Stimulated activated CD4-positive, alpha-beta T cell treated with anti-CD3 and anti-CD28 coated beads, TNF-alpha, amount 100 ng/mL, for 48 hours (primary cell): ENCODE results near the gene EXOC3L4.
"Not testable (repeated sequence)": the region's sequence is repeated elsewhere in the genome, so short reads cannot be mapped to it uniquely, and the experiment has no call there.

Experiments used
- DNase-seq, 3 donors: peaks; one replicate each; pipeline ENCODE4 v3.0.0-alpha.2; 2020; ENCODE audit warnings: low read depth in 3 of 3

Gene EXOC3L4

DNA sequence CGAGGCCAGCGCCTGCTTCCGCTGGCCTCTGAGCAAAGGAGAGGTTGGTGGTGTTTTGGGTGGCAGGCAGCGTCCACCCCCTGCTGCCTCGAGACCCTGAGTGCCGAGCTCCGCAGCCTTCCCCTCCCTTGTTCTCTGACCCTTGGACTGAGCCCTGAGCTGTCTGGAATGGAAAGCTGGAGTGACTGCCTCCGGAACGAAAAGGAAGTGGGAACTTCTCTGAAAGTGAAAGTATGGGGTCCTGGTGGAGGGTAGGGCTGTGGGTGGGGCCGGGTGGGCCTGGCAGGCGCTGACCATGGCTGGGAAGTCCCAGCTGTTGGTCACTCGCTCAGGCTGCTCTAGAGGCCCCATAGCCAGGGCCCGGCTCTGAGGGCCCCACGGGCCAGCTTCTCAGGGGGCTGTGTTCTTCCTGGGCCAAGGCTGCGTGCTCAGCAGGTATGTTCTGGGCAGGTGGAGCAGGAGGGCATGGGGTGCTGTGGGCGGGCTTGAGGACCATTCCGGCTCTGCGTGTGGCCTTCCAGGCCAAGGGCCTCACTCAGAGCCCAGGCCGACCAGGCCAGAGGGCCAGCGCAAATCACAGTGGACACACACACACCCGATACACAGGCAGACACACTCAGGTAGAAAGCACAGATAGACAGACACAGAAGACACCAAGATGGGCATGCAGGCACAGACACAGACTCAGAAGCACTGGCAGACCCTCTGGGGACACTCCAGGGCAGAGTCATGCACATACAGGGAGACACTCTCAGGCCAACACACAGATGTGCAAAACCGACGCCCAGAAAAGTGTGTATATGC is at the start of gene EXOC3L4:
Gene EXOC3L4 (plus strand): TSS at position 320 of the 804 bp plus-strand sequence. CDS start 5,495 bp downstream, outside the sequence.
- DNase-seq = no peak

DNA sequence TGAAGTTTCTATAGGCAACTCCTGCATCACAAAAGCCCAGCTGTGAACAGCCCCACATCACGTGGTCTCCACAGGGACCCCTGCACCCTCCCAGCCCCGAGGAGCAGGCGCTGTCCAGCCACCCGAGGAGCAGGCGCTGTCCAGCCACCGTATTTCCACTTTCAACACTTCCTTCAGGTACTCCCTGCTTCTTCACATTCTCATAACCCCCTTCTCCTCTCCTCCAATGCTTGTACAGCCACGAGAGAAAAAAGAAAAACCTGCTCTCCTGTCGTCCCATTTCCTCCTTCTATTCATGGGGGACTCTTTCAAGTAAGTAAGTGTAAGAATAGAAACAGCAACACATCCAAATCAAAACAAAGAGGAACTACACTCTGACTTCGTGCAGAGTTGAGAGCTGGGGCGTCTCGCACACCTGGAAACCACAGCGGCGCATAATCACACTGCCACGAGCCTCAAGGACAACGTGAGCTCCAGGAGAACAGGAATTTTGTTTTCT is 49.1 kb upstream of the EXOC3L4 start:
- DNase-seq = no peak

DNA sequence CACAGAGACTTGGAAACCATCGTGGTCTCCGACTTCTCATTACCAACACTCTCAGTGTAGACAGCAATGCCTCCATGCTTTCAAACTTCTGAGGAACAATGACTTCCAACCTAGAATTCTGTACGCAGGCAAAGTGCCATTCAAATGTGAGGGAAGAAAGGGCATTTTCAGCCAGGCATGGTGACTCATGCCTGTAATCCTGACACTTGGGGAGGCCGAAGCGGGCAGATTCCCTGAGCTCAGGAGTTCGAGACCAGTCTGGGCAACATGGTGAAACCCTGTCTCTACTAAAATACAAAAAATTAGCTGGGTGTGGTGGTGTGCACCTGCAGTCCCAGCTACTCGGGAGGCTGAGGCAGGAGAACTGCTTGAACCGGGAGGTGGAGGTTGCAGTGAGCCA is 47.1 kb upstream of the EXOC3L4 start:
- not testable (repeated sequence) for DNase-seq

GRCh38 chr14:103050935-103051334 is 43.6 kb upstream of the EXOC3L4 start:
- no peak for DNase-seq

DNA sequence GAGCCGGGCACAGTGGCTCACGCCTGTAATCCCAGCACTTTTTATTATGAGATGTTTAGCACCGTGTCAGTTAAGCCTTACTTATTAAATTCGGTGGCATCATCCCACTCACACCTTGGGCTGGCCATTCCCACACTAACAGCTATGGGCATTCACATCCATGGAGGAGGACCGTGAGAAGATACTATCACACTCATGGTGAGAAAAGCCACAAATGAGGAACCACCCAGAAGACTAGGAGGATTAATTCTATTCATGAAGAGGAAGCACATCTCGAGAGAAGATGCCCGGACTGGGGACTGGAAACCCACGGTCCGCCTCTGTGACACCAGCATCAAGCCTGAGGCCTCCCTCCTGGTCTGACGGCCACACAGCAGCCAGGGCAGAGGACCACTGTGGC is 42.1 kb upstream of the EXOC3L4 start:
- no peak for DNase-seq

DNA sequence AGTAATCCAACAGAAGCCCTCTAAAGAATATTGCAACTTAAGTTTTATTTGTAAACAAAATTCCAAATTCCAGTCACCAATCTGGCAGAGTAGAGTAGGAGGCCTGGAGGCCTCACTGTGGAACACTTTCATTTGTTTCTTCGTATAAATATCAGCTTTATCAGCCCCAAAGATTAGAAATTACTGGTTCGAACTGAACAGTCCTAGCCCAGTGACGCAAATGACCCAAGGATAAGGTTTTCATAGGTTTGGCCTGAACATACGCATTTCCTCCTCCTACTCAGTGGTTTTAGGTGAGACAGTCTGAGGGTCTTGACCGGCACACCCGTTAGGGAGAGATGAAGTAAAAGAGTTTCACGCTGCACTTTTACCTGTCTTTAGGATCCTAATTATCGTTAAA is 38.8 kb upstream of the EXOC3L4 start:
- DNase-seq = no peak

DNA sequence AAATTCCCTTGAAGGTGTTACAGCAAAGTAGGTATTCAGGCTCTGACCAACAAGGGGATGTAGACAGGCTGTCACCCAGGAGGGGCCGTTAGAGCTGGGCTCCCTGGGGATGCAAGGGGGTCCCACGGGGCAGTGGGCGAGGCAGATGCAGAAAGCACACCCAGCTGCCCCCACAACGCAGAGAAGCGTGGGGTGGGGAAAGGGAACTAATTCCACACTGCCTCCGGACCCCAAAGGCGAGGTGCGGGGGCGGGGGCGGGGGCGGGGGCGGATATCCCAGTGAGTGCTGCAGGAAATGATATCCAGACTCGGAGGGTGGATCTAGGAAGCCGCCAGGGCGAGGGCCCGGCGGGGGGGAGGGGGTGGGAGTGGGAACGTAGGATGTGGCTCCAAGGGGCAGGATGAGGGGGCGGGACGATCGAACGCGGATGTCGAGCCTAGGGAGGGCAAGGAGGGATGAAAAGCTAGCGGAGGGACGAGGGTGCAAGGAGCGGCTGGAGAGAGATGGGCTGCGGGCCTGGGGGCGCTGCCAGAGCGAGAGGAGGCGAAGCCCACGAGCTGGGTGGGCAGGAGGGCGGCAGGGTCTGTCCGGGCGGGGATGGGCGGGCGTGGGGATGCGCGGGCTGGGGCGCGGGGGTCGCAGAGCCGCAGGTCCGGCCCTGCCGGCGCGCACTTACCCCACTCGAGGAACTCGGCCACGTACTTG is 38.0 kb upstream of the EXOC3L4 start:
- no peak for DNase-seq

- DNase-seq = no peak
These were observed 37.5 kb upstream of the EXOC3L4 start for GRCh38 chr14:103057028-103057371.

GRCh38 chr14:103057372-103058163 is 37.0 kb upstream of the EXOC3L4 start, which contains the start of gene CDC42BPB:
CDC42BPB (minus strand) TSS chr14:103057549; CDS start chr14:103057173, 376 bp downstream.
- DNase-seq = peak; percentile 24 to 33 (median 33)

- no peak for DNase-seq
These were observed 36.1 kb upstream of the EXOC3L4 start for GRCh38 chr14:103058164-103059055.

- no peak for DNase-seq
These were observed 35.0 kb upstream of the EXOC3L4 start for GRCh38 chr14:103059556-103059955.

DNA sequence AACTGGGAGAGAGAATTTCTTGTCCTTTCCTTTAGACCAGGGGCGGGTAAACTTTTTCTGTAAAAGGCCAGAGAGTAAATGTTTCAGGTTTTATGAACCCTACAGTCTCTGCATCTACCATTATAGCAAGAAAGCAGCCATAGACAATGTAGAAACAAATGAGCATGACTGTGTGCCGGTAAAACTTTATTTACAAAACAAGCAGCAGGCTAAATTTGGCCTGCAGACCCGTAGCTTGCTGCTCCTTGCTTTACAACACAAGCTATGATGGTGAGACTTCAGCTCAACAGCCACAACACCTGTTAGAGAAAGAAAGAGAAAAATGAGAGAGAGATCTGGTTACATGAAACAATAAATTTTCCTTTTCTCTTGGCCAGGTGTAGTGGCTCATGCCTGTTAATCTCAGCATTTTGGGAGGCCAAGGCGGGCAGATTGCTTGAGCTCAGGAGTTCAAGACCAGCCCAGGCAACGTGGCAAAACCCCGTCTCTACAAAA is 33.0 kb upstream of the EXOC3L4 start:
- DNase-seq = no peak

GRCh38 chr14:103064436-103064835 is 30.1 kb upstream of the EXOC3L4 start:
- no peak for DNase-seq

DNA sequence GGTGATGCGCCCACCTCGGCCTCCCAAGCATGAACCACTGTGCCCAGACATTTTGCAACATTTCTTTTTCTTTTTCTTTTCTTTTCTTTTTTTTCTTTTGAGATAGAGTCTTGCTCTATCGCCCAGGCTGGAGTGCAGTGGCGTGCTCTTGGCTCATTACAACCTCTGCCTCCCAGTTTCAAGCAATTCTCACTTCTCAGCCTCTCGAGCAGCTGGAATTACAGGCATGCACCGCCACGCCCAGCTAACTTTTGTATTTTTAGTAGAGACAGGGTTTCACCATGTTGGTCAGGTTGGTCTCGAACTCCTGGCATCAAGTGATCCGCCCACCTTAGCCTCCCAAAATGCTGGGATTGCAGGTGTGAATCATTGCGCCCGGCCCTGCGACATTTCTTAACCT is 29.5 kb upstream of the EXOC3L4 start:
- DNase-seq = no peak

DNA sequence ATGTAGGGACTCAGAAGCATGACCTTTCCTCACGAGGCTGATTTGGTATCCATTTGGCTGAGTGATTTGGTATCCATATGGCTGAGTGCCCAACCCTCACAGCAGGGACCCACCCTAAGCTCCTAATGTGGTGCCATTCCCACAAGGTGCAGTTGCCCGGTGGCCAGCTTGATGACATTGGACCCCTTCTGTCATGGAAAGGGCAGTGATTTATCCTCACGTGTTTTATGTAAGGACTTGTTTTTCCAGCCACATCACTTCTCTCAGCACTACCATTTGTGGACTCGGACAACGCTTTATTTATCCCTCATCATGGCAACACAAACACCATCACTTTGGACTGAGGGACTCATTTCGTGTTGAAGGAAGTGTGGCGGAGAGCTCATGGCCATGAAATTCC is 28.7 kb upstream of the EXOC3L4 start:
- DNase-seq = no peak

DNA sequence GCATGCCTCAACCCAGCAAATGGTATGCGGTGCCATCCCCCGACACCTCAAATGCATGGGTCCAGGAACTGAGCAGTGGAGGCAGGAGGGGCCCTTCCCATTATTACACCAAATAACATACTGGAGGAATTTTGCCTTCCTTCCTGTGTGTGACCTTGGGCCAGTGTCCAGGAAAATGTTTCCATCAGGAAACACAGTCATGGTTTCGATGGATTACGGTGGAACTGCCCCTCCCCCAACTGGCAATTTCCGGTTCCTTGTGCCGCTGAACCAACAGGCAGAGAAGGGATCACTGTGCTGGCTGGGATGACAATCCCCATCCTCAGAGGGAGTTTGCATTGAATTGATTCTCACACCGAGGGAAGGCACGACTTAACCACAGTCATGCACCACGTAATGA is 28.1 kb upstream of the EXOC3L4 start:
- no peak for DNase-seq

DNA sequence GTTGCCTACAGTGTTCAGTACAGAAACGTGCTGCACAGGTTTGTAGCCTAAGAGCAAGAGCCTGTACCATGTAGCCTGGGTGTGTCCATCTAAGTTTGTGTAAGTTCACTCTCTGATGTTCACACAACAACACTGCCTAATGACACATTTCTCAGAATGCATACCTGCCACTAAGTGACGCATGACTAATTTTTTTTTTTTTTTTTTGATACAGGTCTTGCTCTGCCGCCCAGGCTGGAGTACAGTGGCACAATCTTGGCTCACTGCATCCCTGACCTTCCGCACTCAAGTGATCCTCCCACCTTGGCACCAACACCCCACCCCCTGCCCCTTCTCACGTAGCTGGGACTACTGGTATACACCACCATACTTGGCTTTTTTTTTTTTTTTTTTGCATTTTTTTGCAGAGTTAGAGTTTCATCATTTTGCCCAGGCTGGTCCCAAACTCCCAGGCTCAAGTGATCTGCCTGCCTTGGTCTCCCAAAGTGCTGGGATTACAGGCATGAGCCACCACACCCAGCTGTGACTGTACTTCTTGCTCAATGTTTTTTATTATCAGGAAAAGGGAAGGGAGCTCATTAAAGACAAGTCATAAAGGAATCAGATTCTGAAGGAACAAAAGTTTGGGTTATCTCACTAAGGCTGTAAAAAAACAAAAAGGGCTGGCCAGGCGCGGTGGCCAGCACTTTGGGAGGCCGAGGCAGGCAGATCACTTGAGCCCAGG is 27.1 kb upstream of the EXOC3L4 start:
- no peak for DNase-seq

- DNase-seq = no peak
These were observed 26.0 kb upstream of the EXOC3L4 start for GRCh38 chr14:103068351-103069073.

GRCh38 chr14:103070263-103070885 is 24.2 kb upstream of the EXOC3L4 start:
- DNase-seq = no peak
